GM19025 (cell line): ENCODE measurements around the gene MAST4.

ENCODE experiments used
- ATAC-seq: cut with Tn5 transposase; IDR thresholded peaks from one replicate; pipeline ENCODE4 v1.9.1; 2021; ENCODE audit warnings: mild to moderate bottlenecking, low read depth, moderate library complexity; ENCODE audit not compliant: unreplicated experiment

The MAST4 gene

DNA sequence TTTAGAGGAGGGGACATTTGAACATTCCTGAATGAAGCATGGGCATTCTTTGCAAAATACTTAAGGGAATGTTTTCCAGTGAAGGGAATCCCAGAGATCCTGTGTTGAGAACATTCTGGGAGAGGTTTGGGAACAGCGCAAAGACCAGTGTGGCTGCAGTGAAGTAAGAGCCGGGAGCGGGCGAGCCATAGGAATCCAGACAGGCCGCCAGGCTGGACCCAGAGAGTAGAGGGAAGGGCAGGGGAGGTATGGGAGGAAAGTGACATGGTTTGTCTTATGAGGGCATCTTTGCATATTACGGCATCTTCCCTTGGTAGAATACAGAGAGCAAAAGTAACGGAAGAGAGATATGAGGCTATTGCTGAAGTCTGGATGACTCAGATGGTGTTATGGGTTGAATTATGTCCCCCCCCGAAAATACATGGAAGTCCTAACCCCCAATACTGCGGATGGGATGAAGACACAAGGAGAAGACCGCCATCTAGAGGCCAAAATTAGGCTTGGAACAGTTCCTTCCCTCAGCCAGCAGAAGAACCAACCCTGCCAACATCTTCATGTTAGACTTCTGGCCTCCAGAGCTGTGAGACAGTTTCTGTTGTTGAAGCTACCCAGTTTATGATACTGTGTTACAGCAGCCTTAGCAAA, 268.2 kb downstream of the MAST4 start:
- no peak for ATAC-seq

GRCh38 chr5:66867618-66868322, 271.6 kb downstream of the MAST4 start:
- no peak for ATAC-seq

- ATAC-seq = no peak
These were observed 273.2 kb downstream of the MAST4 start for GRCh38 chr5:66869347-66869746.

DNA sequence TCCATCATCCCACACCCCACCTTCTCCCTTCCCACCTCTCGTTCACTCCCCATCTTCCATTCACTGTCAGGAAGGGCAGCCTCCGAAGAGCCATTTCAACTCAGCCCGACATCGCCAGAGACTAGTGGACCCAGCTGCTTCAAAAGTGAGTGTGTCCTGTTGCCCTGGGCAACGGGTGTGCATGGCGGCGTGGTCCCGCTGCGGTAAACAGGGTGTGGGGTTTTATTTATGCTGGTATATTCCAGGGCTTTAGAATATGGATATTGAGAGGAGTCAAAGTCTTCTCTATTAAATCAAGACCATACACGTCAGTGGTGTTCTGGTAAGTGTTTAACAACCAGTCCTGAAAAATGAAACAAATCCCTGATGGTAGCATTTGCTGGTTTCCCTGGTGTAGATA, 274.5 kb downstream of the MAST4 start:
- ATAC-seq = no peak

- no peak for ATAC-seq
These were observed 275.5 kb downstream of the MAST4 start for GRCh38 chr5:66871651-66872050.

GRCh38 chr5:66872736-66873331, 276.6 kb downstream of the MAST4 start:
- no peak for ATAC-seq

- ATAC-seq = no peak
These were observed 277.8 kb downstream of the MAST4 start for GRCh38 chr5:66874004-66874403.

GRCh38 chr5:66875315-66875714, 279.1 kb downstream of the MAST4 start:
- no peak for ATAC-seq

GRCh38 chr5:66876266-66876807, 280.1 kb downstream of the MAST4 start:
- ATAC-seq = no peak

GRCh38 chr5:66877843-66878242, 281.6 kb downstream of the MAST4 start:
- no peak for ATAC-seq

DNA sequence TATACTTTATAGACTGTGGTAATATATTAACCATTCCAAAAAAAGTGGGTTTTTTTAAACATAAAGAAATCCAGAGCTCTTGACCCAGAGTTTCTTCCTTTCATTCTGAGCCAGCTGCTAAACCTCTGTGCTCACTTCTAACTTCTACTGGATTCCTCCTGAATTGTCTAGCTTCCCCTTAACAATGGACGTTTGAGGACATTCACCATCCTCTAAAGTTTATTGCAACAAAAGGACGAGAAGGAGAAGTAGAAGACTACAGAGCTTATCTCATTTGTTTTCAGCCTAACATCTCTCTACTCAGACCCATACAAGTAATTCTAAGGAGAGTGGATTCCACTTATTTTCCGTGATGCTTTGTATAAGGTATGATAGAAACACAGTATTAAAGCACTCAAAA, 284.2 kb downstream of the MAST4 start:
- no peak for ATAC-seq

DNA sequence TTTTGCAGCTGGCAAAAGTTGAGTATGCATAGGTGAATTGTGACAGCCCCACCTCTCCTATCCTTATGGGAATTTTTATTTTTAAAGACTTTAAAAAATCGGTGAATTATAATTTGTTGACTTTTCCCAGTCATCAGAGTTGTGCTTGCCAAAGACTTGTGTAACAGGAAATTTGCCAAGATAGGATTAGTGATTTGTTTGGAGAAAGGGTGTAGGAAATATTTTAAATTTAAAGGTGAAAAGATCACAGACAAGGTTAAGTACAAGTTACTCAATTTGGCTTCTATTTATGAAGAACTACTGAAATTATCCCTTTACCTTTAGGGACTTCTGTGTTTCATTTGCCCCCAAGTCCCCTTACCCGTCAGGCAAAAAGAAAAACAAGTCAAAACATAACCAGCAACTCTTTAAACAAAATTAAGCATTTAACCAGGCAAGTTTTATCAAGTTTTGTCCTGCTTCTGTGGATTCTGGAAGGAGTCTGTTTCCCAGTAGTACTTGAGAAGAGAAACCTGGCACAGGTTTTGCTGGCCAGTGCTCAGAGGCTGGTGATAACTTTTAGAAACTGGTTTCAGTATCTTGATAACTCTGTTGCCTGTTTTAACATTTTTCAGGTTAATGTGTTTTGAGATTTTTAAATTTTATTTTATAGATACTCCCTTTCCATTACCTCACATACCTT, 285.4 kb downstream of the MAST4 start:
- no peak for ATAC-seq

- no peak for ATAC-seq
These were observed 286.5 kb downstream of the MAST4 start for GRCh38 chr5:66882606-66883227.

- ATAC-seq = no peak
These were observed 288.5 kb downstream of the MAST4 start for GRCh38 chr5:66884564-66885243.

- ATAC-seq = no peak
These were observed 290.7 kb downstream of the MAST4 start for GRCh38 chr5:66886941-66887340.

- ATAC-seq = no peak
These were observed 292.4 kb downstream of the MAST4 start for GRCh38 chr5:66888613-66889012.

DNA sequence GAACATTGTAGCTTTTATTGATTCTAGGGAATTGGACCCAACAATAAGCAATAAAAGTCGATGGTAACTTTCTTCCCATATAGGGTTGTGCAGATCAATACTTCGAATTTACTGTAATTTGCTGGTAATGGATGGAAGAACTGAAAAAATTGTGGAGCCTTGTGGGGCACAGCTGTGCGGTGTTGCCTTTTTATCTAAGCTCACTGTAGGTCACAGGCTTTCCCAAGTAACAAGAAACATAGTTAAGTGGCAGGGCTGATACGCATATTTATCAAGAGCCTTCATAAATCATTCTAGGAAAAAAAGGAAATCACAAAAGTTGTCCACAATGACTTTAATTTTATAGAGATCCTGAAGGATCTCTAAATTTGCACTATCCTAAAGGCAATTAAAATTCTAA, 292.9 kb downstream of the MAST4 start:
- no peak for ATAC-seq

- no peak for ATAC-seq
These were observed 293.3 kb downstream of the MAST4 start for GRCh38 chr5:66889524-66889923.

DNA sequence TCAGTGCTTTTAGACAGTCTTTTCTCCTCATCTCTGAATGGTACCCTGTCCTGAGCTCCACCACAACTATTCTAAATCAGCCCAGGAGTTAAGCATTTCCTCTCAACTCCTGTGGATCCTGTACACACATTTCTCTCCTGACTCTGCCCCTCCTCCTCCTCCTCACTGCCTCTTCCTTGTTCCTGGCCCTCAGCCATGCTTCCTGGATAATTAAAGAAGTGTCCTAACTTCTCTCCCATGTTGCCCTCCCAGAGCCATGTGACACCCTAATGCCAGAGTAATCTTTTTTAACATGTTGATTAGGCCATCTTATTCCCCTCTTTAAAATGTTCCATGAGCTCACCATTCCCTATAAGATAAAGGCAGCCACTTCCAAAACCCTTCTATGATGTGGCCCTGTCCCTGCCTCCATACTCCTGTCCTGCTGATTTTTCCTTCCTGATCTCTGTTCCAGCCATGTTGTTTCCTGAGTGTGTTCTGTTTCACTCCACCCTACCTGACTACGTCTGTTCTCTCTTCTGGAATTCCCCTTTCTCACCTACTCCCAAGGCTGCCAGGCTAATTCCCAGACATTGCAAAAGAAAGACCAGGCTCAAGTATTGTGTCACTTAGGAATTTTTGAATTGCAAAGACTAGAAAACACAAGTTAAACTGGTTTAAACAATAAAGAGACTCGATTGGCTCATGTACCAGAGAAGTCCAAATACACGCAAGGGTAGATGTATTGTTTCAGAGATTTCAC, 295.2 kb downstream of the MAST4 start:
- no peak for ATAC-seq
